AG10803 (cell line): Measurements from ENCODE around the gene PRDM15.

Source experiments
- DNase-seq: peaks from one replicate; pipeline ENCODE4 v3.0.0; 2010; ENCODE audit warnings: low read depth
- H3K4me3 ChIP-seq: 2 replicates; pipeline ENCODE4 v1.5.1; 2011; ENCODE audit warnings: mild to moderate bottlenecking, low read length, control low read depth
- TF ChIP-seq, protein P1 (sequence below): conservative IDR thresholded peaks from 2 replicates; pipeline ENCODE4 v1.5.1; 2011; ENCODE audit warnings: mild to moderate bottlenecking, low read length, control low read depth, inconsistent platforms

Gene PRDM15

GRCh38 chr21:41835711-41836154 lies 43.4 kb downstream of the PRDM15 start:
- H3K4me3 ChIP-seq, result no peak overlapping the region
- no peak for DNase-seq
- TF ChIP-seq, protein P1, sequence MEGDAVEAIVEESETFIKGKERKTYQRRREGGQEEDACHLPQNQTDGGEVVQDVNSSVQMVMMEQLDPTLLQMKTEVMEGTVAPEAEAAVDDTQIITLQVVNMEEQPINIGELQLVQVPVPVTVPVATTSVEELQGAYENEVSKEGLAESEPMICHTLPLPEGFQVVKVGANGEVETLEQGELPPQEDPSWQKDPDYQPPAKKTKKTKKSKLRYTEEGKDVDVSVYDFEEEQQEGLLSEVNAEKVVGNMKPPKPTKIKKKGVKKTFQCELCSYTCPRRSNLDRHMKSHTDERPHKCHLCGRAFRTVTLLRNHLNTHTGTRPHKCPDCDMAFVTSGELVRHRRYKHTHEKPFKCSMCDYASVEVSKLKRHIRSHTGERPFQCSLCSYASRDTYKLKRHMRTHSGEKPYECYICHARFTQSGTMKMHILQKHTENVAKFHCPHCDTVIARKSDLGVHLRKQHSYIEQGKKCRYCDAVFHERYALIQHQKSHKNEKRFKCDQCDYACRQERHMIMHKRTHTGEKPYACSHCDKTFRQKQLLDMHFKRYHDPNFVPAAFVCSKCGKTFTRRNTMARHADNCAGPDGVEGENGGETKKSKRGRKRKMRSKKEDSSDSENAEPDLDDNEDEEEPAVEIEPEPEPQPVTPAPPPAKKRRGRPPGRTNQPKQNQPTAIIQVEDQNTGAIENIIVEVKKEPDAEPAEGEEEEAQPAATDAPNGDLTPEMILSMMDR, result no peak

- TF ChIP-seq, protein P1, result no peak
- no peak overlapping the region for H3K4me3 ChIP-seq
- DNase-seq, result no peak
Observed at GRCh38 chr21:41834926-41835663, 44.0 kb downstream of the PRDM15 start.

DNA sequence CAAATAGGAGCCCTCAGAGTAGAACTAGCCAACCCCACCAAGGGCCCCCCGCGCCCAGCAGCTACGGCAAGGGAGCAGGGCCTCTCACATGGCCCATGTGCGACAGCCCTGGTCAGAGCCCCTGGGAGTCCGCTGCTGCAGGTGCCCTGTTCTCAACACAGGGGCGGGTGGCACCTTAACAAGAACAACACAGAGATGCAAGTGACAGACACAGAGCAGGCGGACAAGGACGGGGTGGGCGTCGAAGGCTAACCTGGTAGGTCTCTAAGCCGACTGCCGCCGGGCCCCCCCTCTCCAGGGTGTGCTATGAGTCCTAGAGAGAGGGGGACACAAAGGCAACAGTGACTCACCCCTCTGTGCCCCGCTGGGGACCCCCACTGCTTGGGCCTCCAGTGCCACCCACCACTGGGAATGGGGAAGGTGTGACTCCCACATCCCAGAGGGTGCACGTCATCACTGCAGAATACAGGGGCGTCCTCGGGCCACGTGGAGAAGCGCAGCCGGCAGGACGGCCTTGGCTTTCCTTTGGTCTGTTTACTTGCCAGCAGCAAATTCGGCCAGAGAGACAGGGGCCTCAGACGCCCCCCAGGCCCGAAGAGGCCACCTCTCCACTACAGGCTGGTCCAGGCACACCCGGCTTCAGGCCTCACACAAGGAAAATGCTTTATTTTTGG lies 44.8 kb downstream of the PRDM15 start:
- TF ChIP-seq, protein P1, result no peak
- H3K4me3 ChIP-seq, result no peak overlapping the region
- DNase-seq, result no peak

- H3K4me3 ChIP-seq, result no peak overlapping the region
- no peak for DNase-seq
- TF ChIP-seq, protein P1, result no peak
Observed at GRCh38 chr21:41833497-41834115, 45.5 kb downstream of the PRDM15 start.

GRCh38 chr21:41832596-41833496 lies 46.3 kb downstream of the PRDM15 start:
- no peak overlapping the region for H3K4me3 ChIP-seq
- no peak for DNase-seq
- TF ChIP-seq, protein P1, result no peak

GRCh38 chr21:41831866-41832595 lies 47.1 kb downstream of the PRDM15 start:
- H3K4me3 ChIP-seq, result no peak overlapping the region
- DNase-seq, result no peak
- TF ChIP-seq, protein P1, result no peak
